Activated CD4-positive, alpha-beta T cell treated with anti-CD3 and anti-CD28 coated beads, Interleukin-2, amount 10 ng/mL, durations not matched to agents 24 days and 14 days (primary cell): ENCODE measurements around the gene PEX5L. TPM values are rescaled to one million over a fixed set of nuclear protein-coding genes. Genes with fewer than 3 reads are reported as not detected.
"Not testable (repeated sequence)": the region's sequence is repeated elsewhere in the genome, so short reads cannot be mapped to it uniquely, and the experiment has no call there.

Experiments used
- DNase-seq: peaks from one replicate; pipeline ENCODE4 v3.0.0; 2022
- H3K27ac Mint-ChIP-seq: one replicate; pipeline ENCODE4 v1.8.0; 2022; ENCODE audit warnings: mild to moderate bottlenecking, mixed read lengths
- H3K27me3 Mint-ChIP-seq: one replicate; pipeline ENCODE4 v1.8.0; 2022; ENCODE audit warnings: mixed read lengths
- H3K36me3 Mint-ChIP-seq: one replicate; pipeline ENCODE4 v1.8.0; 2022; ENCODE audit warnings: low read depth, mild to moderate bottlenecking, mixed read lengths
- H3K4me1 Mint-ChIP-seq: one replicate; pipeline ENCODE4 v1.8.0; 2021; ENCODE audit warnings: mixed read lengths
- H3K4me3 Mint-ChIP-seq: one replicate; pipeline ENCODE4 v1.8.0; 2022; ENCODE audit warnings: mild to moderate bottlenecking, moderate library complexity, mixed read lengths
- H3K9me3 Mint-ChIP-seq: one replicate; pipeline ENCODE4 v1.8.0; 2021; ENCODE audit warnings: mixed read lengths
- intact Hi-C: fragments of 100-400 bp; cut with micrococcal nuclease; formaldehyde crosslinking; loops from one replicate; pipeline ENCODE4 v1.15.1; 2023
- total RNA-seq: library from RNA; stranded (reverse); gene quantifications from 2 replicates; pipeline ENCODE4 v1.2.3, GENCODE V29; 2022

The PEX5L gene
- total RNA-seq, 1 donor from 2014 or later, result 0.12 TPM

- Mint-ChIP-seq H3K4me1 (no peaks in the 10 kb centered on the region), H3K27ac (no peak overlapping the region), H3K9me3 (no peaks in the 10 kb centered on the region), H3K4me3 (no peak overlapping the region), H3K36me3 (no peaks in the 10 kb centered on the region), H3K27me3 (no peaks in the 10 kb centered on the region)
- intact Hi-C loops, result no loop called here
- DNase-seq, result no peak
These were observed 12.7 kb upstream of the PEX5L start for GRCh38 chr3:180049391-180049790.

- H3K4me1 Mint-ChIP-seq, result no peaks in the 10 kb centered on the region
- no peaks in the 10 kb centered on the region for H3K27me3 Mint-ChIP-seq
- no peaks in the 10 kb centered on the region for H3K9me3 Mint-ChIP-seq
- DNase-seq, result no peak
- no peak overlapping the region for H3K4me3 Mint-ChIP-seq
- intact Hi-C loops, result no loop called here
- H3K27ac Mint-ChIP-seq, result no peak overlapping the region
- H3K36me3 Mint-ChIP-seq, result no peaks in the 10 kb centered on the region
These were observed 12.1 kb upstream of the PEX5L start for GRCh38 chr3:180048840-180049239.

- DNase-seq, result no peak
- no peaks in the 10 kb centered on the region for H3K4me1 Mint-ChIP-seq
- no peak overlapping the region for H3K27ac Mint-ChIP-seq
- intact Hi-C loops, result no loop called here
- no peaks in the 10 kb centered on the region for H3K27me3 Mint-ChIP-seq
- H3K4me3 Mint-ChIP-seq, result no peak overlapping the region
- H3K36me3 Mint-ChIP-seq, result no peaks in the 10 kb centered on the region
- no peaks in the 10 kb centered on the region for H3K9me3 Mint-ChIP-seq
These were observed 11.4 kb upstream of the PEX5L start for GRCh38 chr3:180048103-180048502.

GRCh38 chr3:180040966-180041365, 4.2 kb upstream of the PEX5L start:
- DNase-seq, result no peak
- H3K36me3 Mint-ChIP-seq, result peaks cover 2% of the 10 kb centered on the region
- no peak overlapping the region for H3K27ac Mint-ChIP-seq
- no peaks in the 10 kb centered on the region for H3K9me3 Mint-ChIP-seq
- peaks cover 7% of the 10 kb centered on the region for H3K4me1 Mint-ChIP-seq
- intact Hi-C loops, result no loop called here
- H3K27me3 Mint-ChIP-seq, result peaks cover 24% of the 10 kb centered on the region
- H3K4me3 Mint-ChIP-seq, result no peak overlapping the region

- H3K4me1 Mint-ChIP-seq, result peaks cover 9% of the 10 kb centered on the region
These were observed 556 bp downstream of the PEX5L start for GRCh38 chr3:180036092-180036670.

GRCh38 chr3:180026997-180027396, 9.7 kb downstream of the PEX5L start:
- Mint-ChIP-seq H3K27ac (no peak overlapping the region), H3K9me3 (no peaks in the 10 kb centered on the region), H3K4me3 (no peak overlapping the region), H3K27me3 (peaks cover 2% of the 10 kb centered on the region), H3K36me3 (no peaks in the 10 kb centered on the region), H3K4me1 (no peaks in the 10 kb centered on the region)
- DNase-seq, result no peak
- intact Hi-C loops, result no loop called here

More at GRCh38 chr3:180036092-180036670, 556 bp downstream of the PEX5L start:
- peaks cover 49% of the 10 kb centered on the region for H3K27me3 Mint-ChIP-seq
- H3K9me3 Mint-ChIP-seq, result no peaks in the 10 kb centered on the region
- peak overlapping the region; percentile 65 for H3K4me3 Mint-ChIP-seq
- no peak overlapping the region for H3K27ac Mint-ChIP-seq
- no peak for DNase-seq
- peaks cover 2% of the 10 kb centered on the region for H3K36me3 Mint-ChIP-seq
- intact Hi-C loops, result loop anchor here (5.0 kb wide), 1 partner anchor 1686 kb away; no protein-coding TSS in a partner anchor

GRCh38 chr3:180018543-180018942, 18.2 kb downstream of the PEX5L start:
- Mint-ChIP-seq H3K27ac (no peak overlapping the region), H3K4me1 (no peaks in the 10 kb centered on the region), H3K36me3 (no peaks in the 10 kb centered on the region), H3K4me3 (no peak overlapping the region), H3K27me3 (no peaks in the 10 kb centered on the region), H3K9me3 (no peaks in the 10 kb centered on the region)
- no peak for DNase-seq
- intact Hi-C loops, result loop anchor here (5.0 kb wide), 1 partner anchor 91 kb away; no protein-coding TSS in a partner anchor

GRCh38 chr3:180017846-180018245, 18.9 kb downstream of the PEX5L start:
- intact Hi-C loops, result loop anchor here (5.0 kb wide), 1 partner anchor 91 kb away; no protein-coding TSS in a partner anchor
- DNase-seq, result no peak
- Mint-ChIP-seq H3K36me3 (no peaks in the 10 kb centered on the region), H3K9me3 (no peaks in the 10 kb centered on the region), H3K4me3 (no peak overlapping the region), H3K4me1 (no peaks in the 10 kb centered on the region), H3K27ac (no peak overlapping the region), H3K27me3 (no peaks in the 10 kb centered on the region)

GRCh38 chr3:180011927-180012326, 24.8 kb downstream of the PEX5L start:
- intact Hi-C loops, result no loop called here
- no peak for DNase-seq
- Mint-ChIP-seq H3K4me1 (no peaks in the 10 kb centered on the region), H3K9me3 (peaks cover 7% of the 10 kb centered on the region), H3K27me3 (no peaks in the 10 kb centered on the region), H3K36me3 (no peaks in the 10 kb centered on the region), H3K27ac (no peak overlapping the region), H3K4me3 (no peak overlapping the region)

- not testable (repeated sequence) for DNase-seq, H3K4me3 Mint-ChIP-seq, H3K27me3 Mint-ChIP-seq
These were observed 28.4 kb downstream of the PEX5L start for GRCh38 chr3:180008318-180008717.

GRCh38 chr3:180004542-180004941, 32.2 kb downstream of the PEX5L start:
- intact Hi-C loops, result no loop called here
- DNase-seq, result no peak
- H3K4me3 Mint-ChIP-seq, result no peak overlapping the region
- no peaks in the 10 kb centered on the region for H3K4me1 Mint-ChIP-seq
- no peak overlapping the region for H3K27ac Mint-ChIP-seq
- H3K27me3 Mint-ChIP-seq, result no peaks in the 10 kb centered on the region
- peaks cover 7% of the 10 kb centered on the region for H3K9me3 Mint-ChIP-seq
- H3K36me3 Mint-ChIP-seq, result no peaks in the 10 kb centered on the region

More at GRCh38 chr3:180008318-180008717, 28.4 kb downstream of the PEX5L start:
- H3K4me1 Mint-ChIP-seq, H3K36me3 Mint-ChIP-seq, H3K27ac Mint-ChIP-seq, intact Hi-C loops, H3K9me3 Mint-ChIP-seq: not testable (repeated sequence)

- intact Hi-C loops, result no loop called here
- H3K27me3 Mint-ChIP-seq, result no peaks in the 10 kb centered on the region
- no peak overlapping the region for H3K4me3 Mint-ChIP-seq
- H3K4me1 Mint-ChIP-seq, result no peaks in the 10 kb centered on the region
- H3K9me3 Mint-ChIP-seq, result no peaks in the 10 kb centered on the region
- H3K27ac Mint-ChIP-seq, result no peak overlapping the region
- DNase-seq, result no peak
- H3K36me3 Mint-ChIP-seq, result no peaks in the 10 kb centered on the region
These were observed 34.7 kb downstream of the PEX5L start for GRCh38 chr3:180002006-180002405.

GRCh38 chr3:180000500-180000899, 36.2 kb downstream of the PEX5L start:
- Mint-ChIP-seq H3K9me3 (no peaks in the 10 kb centered on the region), H3K4me3 (no peak overlapping the region), H3K27me3 (no peaks in the 10 kb centered on the region), H3K4me1 (no peaks in the 10 kb centered on the region), H3K36me3 (no peaks in the 10 kb centered on the region), H3K27ac (no peak overlapping the region)
- intact Hi-C loops, result no loop called here
- DNase-seq, result no peak

- Mint-ChIP-seq H3K4me1 (no peaks in the 10 kb centered on the region), H3K27me3 (peaks cover 3% of the 10 kb centered on the region), H3K36me3 (no peaks in the 10 kb centered on the region), H3K9me3 (no peaks in the 10 kb centered on the region), H3K4me3 (no peak overlapping the region), H3K27ac (no peak overlapping the region)
- intact Hi-C loops, result no loop called here
- DNase-seq, result no peak
These were observed 41.3 kb downstream of the PEX5L start for GRCh38 chr3:179995406-179995805.

GRCh38 chr3:179991883-179992282, 44.9 kb downstream of the PEX5L start:
- H3K27ac Mint-ChIP-seq, result no peak overlapping the region
- no peaks in the 10 kb centered on the region for H3K4me1 Mint-ChIP-seq
- DNase-seq, result no peak
- intact Hi-C loops, result no loop called here
- H3K9me3 Mint-ChIP-seq, result no peaks in the 10 kb centered on the region
- peaks cover 3% of the 10 kb centered on the region for H3K27me3 Mint-ChIP-seq
- H3K4me3 Mint-ChIP-seq, result no peak overlapping the region
- no peaks in the 10 kb centered on the region for H3K36me3 Mint-ChIP-seq
